Upper lobe of right lung (tissue), 1 donor: Measurements from ENCODE around the gene PNMA8C. TPM values are rescaled to one million over a fixed set of nuclear protein-coding genes. Genes with fewer than 3 reads are reported as not detected.

Source experiments
- ATAC-seq: fragments of 200-7000 bp; cut with Tn5 transposase; one replicate; pipeline ENCODE4 v1.9.1; 2020; ENCODE audit warnings: mild to moderate bottlenecking, moderate library complexity
- DNase-seq: peaks from one replicate; pipeline ENCODE4 v3.0.0-alpha.2; 2020
- H3K27ac ChIP-seq: fragments of 200-600 bp; one replicate; pipeline ENCODE4 v1.8.0; 2022
- H3K27me3 ChIP-seq: fragments of 200-600 bp; one replicate; pipeline ENCODE4 v1.8.0; 2022; ENCODE audit warnings: mild to moderate bottlenecking
- H3K36me3 ChIP-seq: fragments of 200-600 bp; one replicate; pipeline ENCODE4 v1.8.0; 2022
- H3K4me1 ChIP-seq: fragments of 200-600 bp; one replicate; pipeline ENCODE4 v1.8.0; 2022
- H3K4me3 ChIP-seq: fragments of 200-600 bp; one replicate; pipeline ENCODE4 v1.8.0; 2022; ENCODE audit warnings: mild to moderate bottlenecking
- H3K9me3 ChIP-seq: fragments of 200-600 bp; one replicate; pipeline ENCODE4 v1.8.0; 2022
- intact Hi-C: fragments of 100-400 bp; cut with DNase I; formaldehyde crosslinking; loops from one replicate; pipeline ENCODE4 v1.11.0; 2022
- total RNA-seq: library from RNA; stranded (reverse); fragmentation: NEBNext Ultra II Directional; extraction: Animal tissue kit (Norgen Biotek cat#: 25700); gene quantifications from one replicate; pipeline ENCODE4 v1.2.1, GENCODE V29; 2021
- TF ChIP-seq, protein P1 (sequence below): fragments of 200-600 bp; IDR thresholded peaks from one replicate; pipeline ENCODE4 v1.8.0; 2022; ENCODE audit warnings: antibody characterized with exemption
- donor health status: DM: no; HTN: yes; CAD: no; lungs with severe emphysema.

The PNMA8C gene
- total RNA-seq, 1 donor from 2014 or later: not detected

DNA sequence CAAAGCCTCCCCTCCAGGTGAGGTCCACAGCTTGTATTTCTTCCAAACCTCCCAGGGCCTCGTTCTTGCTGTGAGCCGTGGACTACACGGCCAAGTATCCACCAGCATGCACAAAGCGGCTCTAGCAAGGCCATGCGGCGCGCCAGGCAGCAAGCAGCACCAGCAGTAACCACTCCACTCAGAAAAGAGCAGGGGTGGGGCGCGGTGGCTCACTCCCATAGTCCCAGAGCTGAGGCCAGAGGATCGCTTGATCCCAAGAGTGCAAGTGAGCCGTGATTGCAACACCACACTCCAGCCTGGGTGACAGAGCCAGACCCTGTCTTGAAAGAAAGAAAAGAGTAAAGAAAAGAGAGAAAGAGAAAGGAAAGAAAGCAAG is 20.1 kb downstream of the PNMA8C start:
- peak overlapping the region; percentile 30 for H3K4me3 ChIP-seq
- peak overlapping the region; percentile 24 for H3K27ac ChIP-seq
- intact Hi-C loops: no loop called here
- peaks cover 63% of the 10 kb centered on the region for H3K27me3 ChIP-seq
- H3K4me1 ChIP-seq: peaks cover 13% of the 10 kb centered on the region
- DNase-seq (peak; percentile 90), ATAC-seq (peak; percentile 73)
- H3K36me3 ChIP-seq: no peaks in the 10 kb centered on the region
- TF ChIP-seq, protein P1, sequence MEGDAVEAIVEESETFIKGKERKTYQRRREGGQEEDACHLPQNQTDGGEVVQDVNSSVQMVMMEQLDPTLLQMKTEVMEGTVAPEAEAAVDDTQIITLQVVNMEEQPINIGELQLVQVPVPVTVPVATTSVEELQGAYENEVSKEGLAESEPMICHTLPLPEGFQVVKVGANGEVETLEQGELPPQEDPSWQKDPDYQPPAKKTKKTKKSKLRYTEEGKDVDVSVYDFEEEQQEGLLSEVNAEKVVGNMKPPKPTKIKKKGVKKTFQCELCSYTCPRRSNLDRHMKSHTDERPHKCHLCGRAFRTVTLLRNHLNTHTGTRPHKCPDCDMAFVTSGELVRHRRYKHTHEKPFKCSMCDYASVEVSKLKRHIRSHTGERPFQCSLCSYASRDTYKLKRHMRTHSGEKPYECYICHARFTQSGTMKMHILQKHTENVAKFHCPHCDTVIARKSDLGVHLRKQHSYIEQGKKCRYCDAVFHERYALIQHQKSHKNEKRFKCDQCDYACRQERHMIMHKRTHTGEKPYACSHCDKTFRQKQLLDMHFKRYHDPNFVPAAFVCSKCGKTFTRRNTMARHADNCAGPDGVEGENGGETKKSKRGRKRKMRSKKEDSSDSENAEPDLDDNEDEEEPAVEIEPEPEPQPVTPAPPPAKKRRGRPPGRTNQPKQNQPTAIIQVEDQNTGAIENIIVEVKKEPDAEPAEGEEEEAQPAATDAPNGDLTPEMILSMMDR: no peak
- H3K9me3 ChIP-seq: no peaks in the 10 kb centered on the region

DNA sequence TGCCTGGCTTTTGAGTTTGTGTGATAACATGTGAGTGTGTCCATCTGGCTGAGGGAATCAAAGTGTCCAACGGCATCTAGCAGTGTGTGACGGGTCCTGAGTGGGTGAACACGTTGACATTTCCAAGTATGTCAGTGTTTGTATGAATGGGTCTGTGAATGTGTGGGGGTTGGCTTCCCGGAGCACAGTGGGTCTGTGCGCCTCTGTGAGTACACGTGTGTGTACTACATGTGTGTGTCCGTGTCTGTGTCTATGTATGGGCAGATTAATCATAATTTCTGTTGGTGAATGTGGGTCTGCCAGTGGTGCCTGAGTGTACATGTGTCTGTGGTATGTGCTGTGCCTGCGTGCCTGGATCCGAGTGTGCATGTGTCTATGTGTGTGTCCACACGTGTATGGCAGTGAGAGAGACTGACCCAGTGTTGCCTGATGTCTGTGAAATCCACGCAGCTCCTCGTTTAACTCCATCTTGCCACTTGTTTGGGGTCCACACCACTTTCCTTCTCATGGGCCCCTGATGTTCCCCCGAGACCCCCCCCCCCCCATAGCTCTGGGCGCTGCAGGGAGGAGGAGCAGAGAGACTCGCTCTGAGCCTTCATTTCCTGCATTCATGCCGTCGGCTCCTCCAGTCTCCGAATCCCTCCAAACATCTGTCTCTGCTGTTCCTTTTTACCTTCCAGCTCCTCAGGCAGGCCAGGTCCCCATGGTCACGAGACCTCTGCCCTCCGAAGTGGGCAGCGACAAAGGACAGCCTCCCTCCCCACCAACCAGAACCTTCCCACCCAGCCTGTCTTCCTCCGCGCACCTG is 20.7 kb downstream of the PNMA8C start:
- ATAC-seq (no peak), DNase-seq (no peak)
- H3K4me1 ChIP-seq: peaks cover 13% of the 10 kb centered on the region
- H3K27ac ChIP-seq: peak overlapping the region; percentile 24
- no peaks in the 10 kb centered on the region for H3K36me3 ChIP-seq
- H3K9me3 ChIP-seq: no peaks in the 10 kb centered on the region
- H3K4me3 ChIP-seq: peak overlapping the region; percentile 30
- H3K27me3 ChIP-seq: peaks cover 57% of the 10 kb centered on the region
- TF ChIP-seq, protein P1: no peak
- intact Hi-C loops: no loop called here

DNA sequence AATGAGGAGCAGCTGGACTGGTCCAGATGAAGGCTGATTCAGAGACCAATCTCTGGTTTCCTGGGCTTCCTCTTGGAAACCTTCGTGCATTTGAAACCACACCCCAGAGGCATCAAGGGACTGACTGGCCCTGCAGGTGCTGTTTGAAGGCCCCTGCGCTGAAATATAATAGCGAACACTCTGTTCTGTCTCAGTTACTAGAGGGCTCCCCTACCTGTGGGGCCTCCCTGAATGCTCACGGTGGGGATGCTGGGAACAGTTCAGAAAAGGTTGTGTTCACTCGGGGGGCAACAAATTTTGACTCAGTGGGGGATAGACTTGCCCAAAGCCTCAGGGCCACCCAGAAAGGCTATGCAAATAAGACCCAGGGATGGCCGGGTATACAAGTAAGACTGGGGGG is 21.8 kb downstream of the PNMA8C start:
- DNase-seq (no peak), ATAC-seq (no peak)
- no peaks in the 10 kb centered on the region for H3K36me3 ChIP-seq
- intact Hi-C loops: no loop called here
- H3K27ac ChIP-seq: no peak overlapping the region
- H3K9me3 ChIP-seq: no peaks in the 10 kb centered on the region
- no peak overlapping the region for H3K4me3 ChIP-seq
- H3K4me1 ChIP-seq: peaks cover 10% of the 10 kb centered on the region
- TF ChIP-seq, protein P1: no peak
- H3K27me3 ChIP-seq: peaks cover 46% of the 10 kb centered on the region

DNA sequence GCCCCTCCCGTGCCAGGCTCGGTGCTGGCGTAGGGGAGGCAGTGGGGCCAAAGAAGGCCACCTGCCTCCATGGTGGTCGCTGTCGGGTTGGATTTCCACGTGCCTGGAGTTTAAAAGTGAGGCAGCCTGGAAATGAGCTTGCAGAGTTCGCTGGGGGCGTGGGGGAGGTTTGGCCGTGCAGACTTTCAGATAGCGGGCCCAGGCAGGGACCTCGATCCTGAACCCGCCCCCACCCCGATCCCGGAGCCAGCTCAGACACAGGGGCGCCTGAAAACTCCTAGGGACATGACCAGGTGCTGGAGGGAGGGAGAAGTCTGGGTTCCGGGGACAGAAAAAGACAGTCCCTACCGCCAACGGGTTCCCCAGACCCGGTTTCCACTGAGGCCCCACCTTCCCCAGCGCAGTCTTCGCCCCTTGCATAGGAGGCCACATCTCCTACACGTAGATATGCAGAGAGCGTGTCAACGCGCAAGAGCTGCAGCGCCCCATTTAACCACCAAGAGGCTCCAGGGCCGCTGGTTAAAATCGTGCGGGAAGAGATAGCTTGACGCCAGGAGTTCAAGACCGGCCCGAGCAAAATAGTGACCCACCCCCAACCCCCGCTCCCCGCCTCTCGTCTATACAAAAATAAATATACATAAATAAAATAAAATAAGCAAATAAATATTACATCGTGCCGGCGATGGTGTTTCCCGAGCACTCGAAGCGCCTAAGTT is 23.8 kb downstream of the PNMA8C start:
- Histone ChIP-seq H3K4me3 (peak overlapping the region; percentile 48), H3K9me3 (no peaks in the 10 kb centered on the region), H3K36me3 (no peaks in the 10 kb centered on the region), H3K27me3 (peaks cover 33% of the 10 kb centered on the region), H3K4me1 (peaks cover 10% of the 10 kb centered on the region), H3K27ac (peak overlapping the region; percentile 47)
- intact Hi-C loops: no loop called here
- no peak for ATAC-seq
- TF ChIP-seq, protein P1: no peak
- DNase-seq: no peak

DNA sequence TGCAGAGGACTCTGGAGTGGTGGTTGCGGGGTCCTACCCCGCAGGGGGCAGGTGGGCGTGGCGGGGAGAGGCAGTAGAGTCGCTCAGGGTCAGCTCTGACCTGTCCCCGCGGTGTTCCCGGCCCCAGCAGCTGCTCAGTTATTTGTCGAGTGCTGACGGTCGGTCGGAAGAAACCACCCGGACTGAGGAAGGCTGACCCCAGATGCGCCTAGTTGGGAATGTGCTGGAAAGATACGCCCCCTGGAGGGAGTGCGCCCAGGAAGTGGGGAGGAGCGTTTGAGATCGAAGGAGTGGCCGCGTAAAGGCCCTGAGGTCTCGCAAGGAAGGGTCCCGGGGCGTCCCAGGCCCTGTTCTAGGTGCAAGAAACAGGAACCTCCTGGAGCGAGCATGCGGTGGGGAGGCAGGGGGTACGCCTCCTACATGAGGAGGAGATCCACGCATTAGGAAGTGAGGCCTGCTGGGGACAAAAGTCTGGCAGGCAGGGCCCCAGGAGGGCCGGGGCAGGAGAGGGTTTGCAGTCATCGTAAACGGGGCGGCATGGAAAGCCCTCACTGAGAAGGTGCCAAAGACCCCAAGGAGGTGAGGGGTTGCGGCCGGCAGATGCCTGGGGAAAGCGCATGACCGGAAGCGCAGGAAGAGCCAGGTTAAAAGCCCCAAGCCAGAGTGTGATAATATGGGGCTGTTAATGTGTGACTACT is 24.5 kb downstream of the PNMA8C start:
- Histone ChIP-seq H3K9me3 (no peaks in the 10 kb centered on the region), H3K4me3 (peak overlapping the region; percentile 48), H3K27me3 (peaks cover 32% of the 10 kb centered on the region), H3K27ac (peak overlapping the region; percentile 47), H3K4me1 (peaks cover 10% of the 10 kb centered on the region), H3K36me3 (no peaks in the 10 kb centered on the region)
- TF ChIP-seq, protein P1: peak; percentile 25
- intact Hi-C loops: no loop called here
- DNase-seq (no peak), ATAC-seq (peak; percentile 70)
